Left kidney (tissue), 2 donors: ENCODE results near the gene FAM78A. TPM values are rescaled to one million over a fixed set of nuclear protein-coding genes. Genes with fewer than 3 reads are reported as not detected.

Experiments used
- DNase-seq: peaks from one replicate; pipeline ENCODE4 v3.0.0-alpha.2; 2013
- polyA plus RNA-seq: library from polyadenylated mRNA; unstranded; fragments of 120-200 nt; gene quantifications from one replicate; pipeline ENCODE4 v1.2.1, GENCODE V29; 2013; ENCODE audit not compliant: insufficient read length

FAM78A gene
- polyA plus RNA-seq, 1 donor, result 2.4 TPM

DNA sequence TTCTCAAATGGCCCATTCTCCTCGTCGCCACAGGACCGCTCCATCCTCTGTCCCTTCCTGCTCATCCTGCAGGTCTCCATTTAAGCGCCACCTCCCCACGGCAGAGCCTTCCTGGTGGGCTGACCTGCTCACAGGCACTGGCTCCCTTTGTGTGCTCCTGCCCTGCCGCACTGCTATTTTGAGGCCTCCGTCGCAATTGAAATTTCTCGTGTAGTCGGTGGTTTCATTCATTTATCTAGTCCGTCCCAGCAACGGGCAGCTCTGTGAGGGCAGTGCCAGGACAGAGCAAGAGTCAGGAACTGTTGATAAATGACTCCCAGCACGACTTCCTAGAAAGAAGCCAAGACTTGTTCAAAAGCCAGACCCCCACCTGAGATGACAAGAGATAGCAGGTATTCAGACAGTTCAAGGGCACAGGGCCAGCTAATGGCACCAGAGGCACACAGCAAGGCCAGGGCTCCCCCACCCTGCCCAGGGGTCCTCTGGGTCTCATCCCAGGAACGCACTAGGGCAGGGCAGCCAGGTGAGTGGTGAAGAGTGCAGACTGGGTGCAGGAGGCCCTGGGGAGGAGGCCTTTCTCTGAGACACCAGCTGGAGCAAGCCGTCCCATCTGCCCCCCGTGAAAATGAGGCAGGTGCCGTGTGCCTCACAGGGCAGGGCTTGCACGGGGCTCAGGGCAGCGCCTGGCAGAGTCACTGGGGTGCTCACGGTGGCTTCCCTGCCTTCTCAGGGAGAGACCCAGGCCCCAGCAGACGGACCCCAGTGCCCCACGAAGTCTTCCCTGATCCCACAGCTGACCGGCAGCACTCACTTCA is 36.9 kb downstream of the FAM78A start:
- no peak for DNase-seq

DNA sequence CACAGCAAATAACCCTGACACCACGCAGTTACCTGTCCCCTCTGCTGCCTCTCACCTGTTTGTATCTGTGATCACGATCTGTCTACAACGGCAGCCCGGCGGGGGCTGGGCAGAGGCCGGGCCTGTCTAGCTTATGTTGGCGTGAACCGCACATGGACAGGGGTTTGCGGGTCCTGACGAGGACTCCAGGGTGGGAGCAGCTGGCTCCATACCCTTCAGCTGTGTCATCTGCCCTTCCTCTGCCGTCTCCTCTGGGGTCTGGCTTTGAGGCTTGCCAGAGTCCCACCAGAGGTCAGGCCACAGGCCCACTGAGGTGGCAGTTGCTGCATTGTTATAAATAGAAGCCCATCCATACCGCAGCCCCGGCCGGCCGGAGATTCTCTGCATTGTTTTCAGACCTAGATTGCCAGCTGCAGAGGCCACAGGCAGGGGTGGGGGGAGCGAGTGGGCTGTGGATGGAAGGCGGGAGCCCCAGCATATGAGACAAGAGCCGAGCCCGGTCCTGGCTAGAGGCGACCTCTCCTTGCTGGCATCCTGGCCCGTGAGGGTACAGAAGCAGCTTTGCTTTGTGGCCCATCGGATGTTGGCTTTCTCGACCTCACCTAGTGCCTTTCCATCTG is 37.8 kb downstream of the FAM78A start:
- DNase-seq, result no peak

DNA sequence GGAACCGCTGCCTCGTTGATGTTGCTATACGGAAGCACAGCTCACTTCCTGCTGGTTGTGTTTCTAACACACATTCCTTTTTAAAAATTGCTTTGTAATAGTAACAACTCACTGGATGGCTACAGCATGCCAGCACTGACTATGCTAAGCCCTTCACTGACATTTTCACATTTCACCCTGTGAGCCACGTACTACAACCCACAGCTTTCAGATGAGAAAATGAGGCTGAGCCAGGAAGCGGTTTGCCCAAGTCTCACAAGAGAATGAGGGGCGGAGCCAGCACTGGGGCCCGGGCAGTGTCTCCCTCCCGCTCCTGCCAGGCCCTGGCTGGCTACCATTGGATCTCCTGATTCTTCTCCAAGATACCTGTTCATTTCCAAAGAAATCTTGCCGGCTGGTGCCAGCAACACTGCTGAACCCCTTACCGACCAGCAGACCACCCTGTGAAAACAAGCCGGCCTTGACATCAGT is 38.3 kb downstream of the FAM78A start:
- no peak for DNase-seq

DNA sequence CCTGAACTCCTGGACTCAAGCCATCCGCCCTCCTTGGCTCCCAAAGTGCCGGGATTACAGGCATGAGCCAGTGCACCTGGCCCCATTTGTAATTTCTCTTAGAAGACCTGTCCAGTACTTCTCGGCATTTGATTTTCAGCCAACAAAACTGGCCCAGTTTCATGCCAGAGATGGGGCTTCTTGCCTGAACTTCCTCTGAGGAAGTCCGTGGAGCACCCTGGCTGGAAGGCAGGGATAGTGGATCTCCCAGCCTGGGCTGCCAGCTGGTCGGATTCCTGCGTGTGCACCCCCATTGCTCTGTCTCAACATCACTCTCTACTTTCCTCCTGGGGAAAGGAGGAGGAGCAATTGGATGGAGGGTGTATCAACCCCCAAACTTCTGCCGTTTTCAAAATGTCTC is 39.0 kb downstream of the FAM78A start:
- no peak for DNase-seq

DNA sequence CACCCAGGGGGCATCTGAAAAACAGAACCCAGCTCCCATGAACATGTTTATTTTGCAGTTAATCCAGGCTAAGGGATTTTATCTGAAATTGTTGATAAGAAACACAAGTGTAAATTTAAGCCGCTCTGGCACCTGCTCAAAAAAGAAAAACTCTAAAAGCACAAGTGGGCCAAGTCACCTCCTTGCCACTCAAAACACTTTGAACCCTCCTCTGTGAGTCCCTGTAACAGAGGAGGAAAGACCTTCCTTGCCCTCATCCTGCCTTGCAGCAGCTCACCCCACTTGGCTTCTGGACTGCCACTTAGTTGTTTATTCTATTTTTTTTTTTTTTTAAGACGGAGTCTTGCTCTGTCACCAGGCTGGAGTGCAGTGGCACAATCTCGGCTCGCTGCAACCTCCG is 39.5 kb downstream of the FAM78A start:
- no peak for DNase-seq

DNA sequence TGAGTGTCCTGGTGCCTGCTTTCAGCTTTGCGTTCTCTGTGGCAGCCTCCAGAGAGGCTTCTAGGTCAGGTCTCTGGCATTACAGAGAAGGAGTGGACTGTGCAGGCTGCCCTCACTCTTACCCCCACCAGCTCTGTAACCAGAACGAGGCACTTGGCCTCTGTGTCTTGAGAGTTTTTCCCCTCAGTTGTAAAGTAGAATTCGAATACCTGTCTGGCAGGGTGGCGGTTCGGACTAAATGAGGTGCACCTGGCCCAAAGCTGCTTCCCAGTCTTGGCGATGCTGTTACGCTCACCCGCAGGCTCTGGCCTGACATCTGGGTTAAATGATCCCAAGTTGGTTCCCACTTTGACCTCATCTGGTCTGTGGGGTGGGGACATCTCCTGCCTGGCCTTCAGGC is 40.1 kb downstream of the FAM78A start:
- no peak for DNase-seq

DNA sequence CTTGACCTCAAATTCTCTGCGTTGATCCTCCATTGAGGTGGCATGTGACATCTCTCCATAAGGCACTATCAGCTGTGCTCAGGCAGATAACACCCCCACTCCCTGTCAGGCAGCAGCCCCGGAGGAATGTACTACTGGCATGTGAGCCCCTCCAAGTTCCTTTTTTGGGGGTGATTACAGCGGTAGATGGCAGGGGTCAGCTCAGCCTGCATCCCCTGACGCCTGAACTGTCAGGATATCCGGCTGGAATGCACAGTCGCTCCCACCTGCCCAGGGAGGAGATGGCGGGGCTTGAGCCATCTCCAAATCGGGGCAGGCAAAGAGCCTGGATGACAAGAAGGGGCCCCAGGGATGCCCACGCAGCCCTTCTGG is 40.8 kb downstream of the FAM78A start:
- no peak for DNase-seq

DNA sequence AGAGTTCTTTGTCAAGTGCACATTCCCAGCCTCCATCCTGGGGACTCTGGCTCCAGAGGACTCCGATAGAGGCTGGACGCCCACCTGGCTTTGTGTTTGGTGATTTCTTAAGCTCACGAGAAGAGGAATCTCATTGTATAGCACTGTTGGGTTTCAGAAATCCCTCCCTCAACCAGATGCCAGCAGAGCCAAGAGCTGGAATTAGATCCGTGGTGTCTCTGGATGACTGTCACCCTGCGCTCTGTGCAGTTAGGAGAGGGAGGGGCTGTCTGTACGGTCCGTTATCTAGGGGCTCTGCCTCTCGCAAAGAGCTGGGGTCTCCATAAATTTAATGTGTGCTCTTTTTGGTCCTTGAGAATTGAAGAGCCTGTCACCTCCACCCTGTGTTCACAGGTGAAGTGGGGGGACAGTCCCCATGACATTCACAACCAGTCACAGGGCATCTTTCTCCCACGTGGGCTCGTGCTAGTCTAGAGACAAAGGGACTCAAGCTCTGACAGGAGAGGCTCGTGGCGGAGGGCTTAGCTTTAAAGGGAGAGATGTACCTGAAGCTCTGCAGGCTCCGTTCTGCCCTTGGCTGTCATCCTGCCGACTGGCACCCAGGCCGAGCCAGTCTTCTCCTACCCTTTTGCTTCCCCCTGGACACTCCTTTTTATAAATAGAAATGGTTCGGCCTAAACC is 41.4 kb downstream of the FAM78A start:
- DNase-seq, result no peak

DNA sequence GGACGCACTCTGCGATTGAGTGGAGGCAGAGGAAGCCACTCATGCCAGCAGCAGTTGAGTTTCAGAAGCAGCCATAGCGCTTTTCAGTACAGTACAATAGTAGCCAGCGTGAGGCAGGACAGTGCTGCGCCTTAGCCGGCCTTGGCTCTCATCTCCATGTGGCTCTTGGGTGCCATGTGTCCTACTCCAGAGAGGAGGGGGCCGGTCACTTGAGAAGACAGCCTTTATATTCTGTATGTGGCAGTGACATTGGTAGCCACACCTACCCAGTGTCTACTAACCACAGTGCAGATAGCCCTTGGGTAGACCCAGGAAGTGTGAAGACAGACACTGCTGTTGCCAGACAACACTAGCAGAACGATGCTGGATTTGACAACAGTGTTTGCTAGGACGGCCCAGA is 42.3 kb downstream of the FAM78A start:
- no peak for DNase-seq

DNA sequence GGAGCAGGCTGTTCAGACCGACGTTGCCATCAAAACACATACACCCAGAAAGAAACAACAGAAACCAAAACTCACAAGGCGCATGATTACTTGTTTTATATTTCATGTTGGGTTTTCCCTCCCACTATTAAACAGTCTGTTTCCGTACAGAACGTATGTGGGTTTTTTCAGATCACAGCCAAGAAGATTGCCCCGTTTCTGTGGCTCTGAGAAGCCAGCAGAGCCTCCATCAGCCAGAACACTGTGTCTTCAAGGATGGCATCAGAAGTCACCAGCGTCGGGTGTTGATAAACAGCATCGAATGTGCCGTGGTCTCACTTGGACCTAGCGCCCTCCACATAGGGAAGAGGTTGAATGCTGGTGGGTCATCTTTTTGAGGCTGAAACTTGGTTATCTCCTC is 42.8 kb downstream of the FAM78A start:
- no peak for DNase-seq

DNA sequence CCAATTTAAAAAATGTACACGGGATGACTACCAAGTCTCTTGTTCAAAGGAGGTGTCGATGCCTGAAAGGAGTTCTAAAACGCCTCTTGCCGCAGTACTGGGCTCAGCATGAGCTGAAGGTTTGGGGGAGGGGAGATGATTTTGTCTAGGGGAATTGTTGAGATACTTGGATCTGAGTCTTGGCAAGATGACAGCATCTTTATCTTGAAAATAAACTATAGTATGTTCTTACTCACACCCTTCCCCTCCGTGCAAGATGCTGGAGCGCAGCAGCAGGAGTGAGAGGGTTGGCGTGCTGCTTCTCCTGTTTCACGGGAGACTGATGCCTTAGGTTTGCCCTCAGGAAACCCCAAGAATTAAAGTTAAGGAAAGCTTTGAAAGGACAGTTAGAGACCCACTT is 47.3 kb downstream of the FAM78A start:
- no peak for DNase-seq

DNA sequence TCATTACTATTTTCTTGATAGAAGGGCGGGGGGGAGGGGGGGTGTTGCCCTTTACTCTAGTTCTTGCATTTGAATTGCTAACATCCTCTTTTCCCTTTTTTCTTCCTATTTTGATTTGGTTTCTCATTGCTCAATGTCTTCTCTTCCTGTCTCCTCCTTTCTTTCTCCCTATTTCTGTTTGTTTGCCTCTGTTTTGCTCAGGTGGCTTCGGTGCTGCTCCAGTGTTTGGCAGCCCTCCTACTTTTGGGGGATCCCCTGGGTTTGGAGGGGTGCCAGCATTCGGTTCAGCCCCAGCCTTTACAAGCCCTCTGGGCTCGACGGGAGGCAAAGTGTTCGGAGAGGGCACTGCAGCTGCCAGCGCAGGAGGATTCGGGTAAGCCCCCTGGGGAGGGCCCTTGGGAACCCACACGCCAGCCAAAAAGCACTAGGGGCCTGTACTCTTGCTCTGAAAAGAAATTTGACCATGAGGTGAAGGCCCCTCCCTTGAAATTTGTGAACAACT is 48.3 kb downstream of the FAM78A start:
- no peak for DNase-seq

DNA sequence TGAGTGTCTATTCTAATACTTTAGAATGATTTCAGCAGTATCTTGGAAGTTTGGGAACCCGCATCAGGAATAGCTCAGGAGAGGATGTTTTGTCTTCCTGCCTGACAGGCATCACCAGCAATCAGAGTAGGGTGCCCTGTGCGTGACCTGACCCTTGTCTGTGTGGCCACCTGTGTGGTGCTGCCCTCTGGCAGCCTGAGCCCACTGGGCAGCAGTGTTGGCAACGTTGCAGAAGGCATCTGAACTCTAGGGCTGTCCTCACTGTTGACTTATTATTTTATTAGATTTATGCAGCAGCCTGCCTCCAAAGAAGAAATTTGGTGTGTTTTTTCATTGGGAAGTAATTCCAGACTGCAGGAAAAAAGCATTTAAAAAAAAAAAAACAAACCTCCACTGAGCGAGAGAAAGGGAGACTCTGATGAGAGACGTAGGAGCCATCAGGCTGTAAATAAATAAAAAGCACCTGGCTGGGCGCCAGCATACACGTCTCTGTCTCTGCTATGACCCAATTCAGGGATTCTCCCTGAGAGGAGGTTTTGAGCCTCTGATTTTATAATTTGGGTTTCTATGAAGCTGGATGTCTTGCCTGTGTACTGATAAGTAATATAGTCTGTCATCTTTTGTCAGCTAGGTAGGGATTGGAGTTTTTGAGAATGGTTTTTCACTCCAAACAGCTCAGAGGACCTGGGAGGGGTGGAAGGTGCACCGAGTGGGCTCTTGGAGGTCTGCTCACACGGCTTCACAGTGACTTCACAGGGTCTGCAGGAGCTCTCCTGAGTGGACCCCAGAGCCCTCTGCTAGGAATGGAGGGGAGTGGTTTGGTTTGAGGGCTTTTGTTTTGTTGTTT is 49.0 kb downstream of the FAM78A start:
- DNase-seq, result no peak

DNA sequence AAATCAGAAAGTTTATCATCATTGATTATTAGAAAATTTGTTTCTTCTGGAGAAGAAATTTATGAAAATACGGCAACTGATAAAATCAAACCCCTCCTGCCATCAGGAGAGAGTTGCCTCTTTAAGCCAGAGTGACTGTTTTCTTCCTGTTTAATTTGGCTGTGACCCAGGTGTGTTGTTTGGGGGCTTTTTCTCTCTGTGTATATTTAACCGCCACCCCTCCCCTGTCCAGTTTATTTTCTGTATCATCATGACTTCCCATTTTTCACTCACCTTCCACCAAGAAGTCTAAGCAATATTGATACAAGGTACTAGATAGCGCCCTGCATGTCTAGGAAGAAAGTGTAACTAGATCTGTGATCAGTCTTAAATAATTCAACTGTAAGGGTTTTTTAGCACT is 50.1 kb downstream of the FAM78A start:
- no peak for DNase-seq

DNA sequence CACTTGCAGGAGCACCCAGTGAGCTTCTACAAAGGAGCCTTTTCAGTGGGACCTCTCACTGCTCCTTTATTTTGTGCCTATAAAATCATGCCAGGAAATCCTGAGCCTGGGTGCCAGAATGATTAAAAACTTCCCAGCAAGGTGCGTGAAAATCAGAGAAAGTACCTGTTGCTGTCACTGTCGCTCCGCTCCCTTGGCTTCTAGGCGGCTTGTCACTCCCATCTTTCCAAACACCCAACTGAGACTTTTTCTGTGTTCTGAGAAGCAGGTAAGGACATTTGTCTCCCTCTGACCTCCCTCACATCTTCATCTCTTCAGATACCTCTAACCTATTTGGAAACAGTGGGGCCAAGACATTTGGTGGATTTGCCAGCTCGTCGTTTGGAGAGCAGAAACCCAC is 53.9 kb downstream of the FAM78A start:
- DNase-seq, result no peak

DNA sequence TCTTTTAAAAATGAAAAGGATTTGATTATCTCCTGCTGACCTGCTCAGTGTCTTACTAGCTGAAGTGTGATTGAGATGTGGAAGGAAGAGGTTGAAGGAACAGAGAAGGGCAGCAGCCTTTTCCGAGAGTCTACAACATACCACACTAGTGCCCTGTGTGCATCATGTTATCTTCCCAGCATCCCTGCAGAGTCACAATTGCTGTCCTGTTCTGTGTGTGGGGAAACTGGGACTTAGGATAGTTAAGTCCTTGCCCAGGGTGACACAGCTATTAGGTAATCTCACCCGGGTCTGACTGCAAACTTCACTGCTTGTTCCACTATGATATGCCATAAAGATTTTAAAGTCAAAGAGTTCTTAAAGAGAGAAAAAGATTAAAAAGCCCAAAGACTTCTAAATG is 55.8 kb downstream of the FAM78A start:
- DNase-seq, result no peak

DNA sequence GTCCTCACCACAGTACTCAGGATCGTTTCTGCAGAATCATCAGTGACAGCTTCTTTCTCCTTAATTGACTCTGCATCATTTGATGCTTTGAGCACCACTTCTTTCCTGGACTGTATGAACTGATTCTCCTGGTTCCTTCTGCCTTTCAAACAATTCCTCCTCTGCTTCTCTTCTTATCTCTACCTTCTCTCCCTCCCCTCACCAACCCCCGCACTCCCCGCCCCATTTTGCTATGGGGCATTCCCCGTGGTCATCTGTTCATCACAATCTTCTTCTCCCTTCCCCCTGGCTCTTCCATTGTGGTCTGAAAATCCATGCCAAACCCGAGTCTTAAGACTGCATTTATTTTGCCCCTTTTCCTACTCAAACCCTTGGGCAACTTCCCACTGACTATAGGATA is 57.9 kb downstream of the FAM78A start:
- no peak for DNase-seq

DNA sequence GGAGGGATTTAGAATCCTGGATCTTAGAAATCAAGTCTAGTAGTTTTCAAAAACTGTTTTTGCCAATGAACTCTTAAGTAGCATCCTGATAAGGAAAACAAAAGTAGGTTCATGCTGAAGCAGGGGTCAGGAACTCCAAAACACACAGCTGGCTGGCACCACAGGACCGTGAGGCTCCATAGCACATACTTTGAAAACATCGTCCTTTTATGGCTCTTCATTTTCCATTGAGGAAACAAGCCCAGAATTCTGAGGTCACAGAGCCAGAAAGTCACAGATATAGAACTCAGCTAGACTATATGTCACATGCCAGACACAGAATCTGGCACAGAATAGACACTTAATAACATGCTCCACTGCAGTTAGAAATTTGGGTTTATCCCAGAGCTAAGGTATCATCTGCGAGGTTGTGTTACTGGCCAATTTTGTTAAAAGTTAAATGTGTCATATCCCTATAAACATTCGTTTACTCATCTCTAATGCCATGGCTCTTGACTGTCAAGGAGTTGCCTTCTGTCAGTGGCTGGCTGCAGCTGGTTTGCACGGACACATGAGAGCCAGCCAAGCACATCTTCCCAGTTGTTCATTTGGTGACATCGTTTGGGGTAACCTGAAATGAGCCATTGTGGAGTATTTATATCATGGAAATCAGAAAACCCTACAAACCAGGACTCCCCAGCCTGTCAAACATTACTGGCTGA is 58.8 kb downstream of the FAM78A start:
- DNase-seq, result no peak

DNA sequence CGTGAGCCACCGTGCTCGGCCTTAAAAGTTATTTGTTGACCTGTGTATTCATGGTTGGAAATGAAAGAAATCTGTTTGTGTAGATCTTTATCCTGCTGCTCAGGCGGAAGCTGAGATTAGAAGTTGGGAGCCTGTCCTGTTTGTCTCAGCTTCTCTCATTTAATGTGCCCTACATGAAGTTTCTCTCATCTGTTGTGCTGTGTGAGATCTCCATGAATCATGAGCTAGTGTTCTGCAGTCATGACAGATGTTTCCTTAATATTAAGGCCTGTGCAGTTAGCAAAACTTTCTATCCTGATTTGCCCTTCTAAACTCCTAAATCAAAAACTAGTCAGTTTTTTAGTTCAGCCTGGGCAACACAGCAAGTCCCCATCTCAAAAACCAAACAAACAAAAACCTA is 59.5 kb downstream of the FAM78A start:
- no peak for DNase-seq

DNA sequence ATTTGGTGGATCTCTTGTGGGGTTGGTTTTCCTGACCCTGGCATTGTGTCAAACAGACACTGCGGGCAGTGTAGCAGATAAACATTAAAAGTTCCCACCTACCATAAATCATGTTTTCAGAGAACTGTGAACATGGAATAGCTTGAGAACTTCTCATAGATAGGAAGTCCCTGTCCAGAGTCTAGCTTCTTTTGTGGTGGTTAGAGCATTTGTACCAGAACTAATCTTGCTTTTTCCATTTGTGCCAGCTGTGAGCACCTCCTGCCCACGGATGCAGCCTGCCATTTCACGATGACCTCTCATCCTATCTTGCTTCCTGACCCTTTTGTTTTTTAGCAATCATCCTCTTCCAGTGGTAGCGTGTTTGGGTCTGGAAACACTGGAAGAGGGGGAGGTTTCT is 61.4 kb downstream of the FAM78A start:
- DNase-seq, result no peak

DNA sequence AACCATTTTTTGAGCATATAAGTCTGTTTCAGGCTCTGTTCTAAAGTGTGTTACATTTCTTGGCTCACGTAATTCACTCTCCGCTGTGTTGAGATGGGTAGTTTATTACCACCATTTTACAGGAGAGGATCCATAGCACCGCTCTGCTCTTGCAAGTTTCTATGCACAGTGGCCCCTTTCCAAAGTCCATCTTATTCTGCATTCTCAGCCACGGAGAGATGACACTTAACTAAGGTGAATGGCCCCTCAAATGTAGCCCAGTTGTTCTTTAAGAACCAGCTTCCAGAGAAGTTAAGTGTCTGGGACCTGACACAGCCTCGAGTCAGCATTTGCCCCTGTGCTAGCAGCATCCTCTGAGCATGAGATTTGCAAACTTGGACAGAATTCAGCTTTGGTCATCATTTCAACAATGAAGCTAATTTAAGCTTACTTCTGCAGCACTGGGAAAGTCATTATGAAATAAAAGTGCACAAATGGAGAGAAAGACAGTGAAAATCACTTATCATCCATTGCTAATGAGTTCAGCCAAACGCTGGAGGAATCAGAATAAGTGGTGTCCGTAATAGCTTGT is 61.9 kb downstream of the FAM78A start:
- DNase-seq, result no peak
